ENCODE results near the gene TMPRSS9.
A peak's percentile ranks its signal among the peaks of the same experiment; 100 is the strongest.

Gene TMPRSS9

DNA sequence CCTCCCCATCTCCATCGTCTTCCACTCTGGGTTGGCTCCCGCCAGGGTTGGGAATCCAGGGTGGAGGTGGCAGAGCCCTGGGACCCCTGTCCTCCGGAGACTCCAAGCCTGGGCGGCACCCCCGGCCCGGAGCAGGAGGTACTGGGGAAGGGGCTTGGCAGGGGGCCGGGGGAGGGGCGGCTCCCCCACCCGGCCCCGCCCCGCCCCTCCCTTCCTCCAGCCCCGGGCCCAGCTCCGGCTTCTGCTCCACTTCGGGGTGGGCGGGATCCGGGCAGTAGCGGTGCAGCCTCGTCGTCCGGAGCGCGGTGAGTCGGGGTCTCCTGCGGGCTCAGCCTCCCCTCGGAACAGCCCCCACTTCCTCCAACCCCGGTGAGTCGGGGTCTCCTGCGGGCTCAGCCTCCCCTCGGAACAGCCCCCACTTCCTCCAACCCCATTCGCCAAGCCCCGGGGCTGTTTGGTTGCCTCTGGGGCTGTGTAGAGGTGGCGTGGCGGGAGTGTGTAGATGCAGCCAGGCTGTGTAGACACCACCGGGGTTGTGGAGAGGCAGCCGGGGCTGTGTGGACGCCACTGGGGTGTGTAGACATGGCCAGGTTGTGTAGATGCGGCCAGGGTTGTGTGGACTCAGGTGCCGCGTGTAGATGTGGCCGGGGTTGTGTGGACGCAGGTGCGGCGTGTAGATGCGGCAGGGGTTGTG, at the start of gene TMPRSS9:
Gene TMPRSS9 (plus strand): TSS at position 274 of the 694 bp plus-strand sequence. CDS start 29,521 bp downstream, outside the sequence.
- no peak for DNase-seq

DNA sequence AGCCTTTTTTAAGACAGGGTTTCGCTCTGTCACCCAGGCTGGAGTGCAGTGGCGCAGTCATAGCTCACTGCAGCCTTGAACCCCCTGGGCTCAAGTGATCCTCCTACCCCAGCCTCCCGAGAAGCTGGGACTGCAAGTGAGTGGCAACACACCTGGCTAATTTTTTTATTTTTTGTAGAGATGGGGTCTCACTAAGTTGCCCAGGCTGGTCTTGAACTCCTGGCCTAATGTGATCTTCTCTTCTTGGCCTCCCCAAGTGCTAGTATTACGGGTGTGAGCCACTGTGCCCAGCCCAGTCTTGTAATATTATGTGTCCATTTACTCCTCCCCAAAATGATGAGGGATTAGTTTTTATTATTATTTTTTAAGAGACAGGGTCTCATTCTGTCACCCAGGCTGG, 49.0 kb upstream of the TMPRSS9 start:
- DNase-seq: no peak

DNA sequence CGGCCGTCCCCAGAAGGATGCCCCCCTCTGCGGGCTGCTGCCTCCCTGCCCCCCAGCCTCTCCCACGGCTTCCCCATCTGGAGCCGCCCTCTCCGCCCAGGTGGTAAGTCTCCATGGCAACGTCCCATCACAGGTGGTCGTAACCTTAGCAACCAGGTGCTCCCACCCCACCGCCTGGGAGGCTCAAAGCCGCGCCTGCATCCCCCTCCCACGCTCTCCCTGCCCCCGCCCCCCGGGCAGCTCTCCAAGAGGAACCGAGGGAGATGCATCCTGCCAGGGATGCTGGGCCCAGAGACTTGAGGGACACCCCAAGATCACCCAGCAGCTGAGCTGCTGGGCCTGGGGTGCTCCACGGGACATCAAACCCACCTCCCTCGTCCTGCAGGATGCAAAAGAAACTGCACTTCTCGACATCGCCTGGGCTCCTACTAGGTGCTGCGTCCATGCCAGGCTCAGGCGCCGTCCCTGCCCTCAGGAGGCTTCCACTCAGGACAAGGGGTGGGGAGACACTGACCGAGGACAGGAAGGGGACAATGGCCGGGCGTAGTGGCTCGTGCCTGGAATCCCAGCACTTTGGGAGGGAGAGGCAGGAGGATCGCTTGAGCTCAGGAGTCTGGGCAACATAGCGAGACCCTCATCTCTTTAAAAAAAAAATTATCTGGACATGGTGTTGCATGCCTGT, 47.1 kb upstream of the TMPRSS9 start:
- DNase-seq: no peak

DNA sequence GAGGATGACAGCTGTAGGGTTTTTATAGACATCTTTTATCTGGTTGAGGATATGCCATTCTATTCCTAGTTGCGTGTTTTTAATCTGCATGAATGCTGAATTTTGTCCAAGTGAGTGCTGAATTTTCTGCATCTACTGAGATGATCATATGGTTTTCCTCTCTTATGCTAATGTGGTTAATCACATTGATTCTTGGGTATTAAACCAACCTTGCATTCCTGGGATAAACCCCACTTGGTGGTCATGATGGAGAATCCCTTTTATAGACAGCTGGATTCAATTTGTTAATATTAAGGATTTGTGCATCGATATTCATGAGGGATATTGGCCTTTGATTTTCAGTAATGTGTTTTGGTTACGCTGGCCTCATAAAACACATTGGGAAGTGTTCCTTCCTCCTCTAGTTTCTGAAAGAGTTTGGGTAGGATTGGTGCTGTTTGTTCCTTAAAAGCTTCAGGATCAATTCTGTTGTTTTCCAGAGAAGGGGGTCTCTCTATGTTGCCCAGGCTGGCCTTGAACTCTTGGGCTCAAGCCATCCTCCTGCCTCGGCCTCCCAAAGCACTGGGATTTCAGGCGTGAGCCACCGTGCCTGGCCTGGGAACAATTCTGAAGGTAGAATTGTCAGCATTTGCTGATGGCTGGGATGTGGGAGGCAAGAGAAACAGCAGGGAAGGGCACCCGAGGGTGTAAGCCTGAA, 44.8 kb upstream of the TMPRSS9 start:
- DNase-seq: no peak

DNA sequence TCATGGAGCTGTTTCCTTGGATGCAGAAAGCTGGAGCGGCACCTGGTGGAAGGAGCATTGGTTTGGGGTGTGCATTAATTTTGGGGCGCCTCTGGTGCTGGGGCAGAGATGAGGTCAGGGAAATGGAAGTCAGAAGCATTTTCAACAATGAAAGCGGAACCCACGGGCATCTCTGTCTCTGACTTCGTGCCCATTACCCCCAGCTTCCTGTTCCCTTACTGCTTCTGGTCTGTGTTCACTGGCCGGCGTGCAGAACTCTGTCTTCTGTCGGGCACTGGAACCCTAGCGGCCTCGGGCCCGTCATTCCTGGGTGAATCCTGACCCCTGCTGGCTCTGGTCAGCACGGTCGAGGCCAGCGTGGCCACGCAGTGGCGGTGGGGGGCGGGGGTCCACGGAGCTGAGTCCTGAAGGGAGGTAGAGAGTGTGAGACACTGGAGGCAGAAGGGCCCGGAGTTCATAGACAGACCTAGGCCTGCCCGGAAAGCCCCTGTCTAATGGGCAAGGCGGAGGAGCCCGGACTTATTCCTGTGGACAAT, 44.2 kb upstream of the TMPRSS9 start:
- DNase-seq: peak; percentile 51

DNA sequence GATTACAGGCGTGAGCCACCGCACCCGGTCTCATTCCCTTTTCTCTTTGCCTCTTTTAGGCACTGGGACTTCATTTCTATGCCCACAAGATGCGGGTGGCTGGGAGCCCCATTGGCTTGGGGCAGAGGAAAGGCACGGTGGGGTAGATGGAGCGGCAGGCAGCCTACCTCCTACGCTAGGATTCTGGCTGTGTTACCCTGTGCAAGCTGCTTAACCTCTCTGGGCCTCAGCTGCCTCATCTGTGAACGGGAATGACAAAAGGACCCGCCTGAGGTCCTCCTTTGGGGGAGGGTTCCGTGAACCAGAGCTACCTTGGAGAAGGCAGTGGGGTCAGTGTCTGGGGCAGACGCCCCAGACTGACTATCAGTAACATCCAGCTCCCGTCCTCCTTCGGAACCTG, 42.8 kb upstream of the TMPRSS9 start:
- DNase-seq: no peak

DNA sequence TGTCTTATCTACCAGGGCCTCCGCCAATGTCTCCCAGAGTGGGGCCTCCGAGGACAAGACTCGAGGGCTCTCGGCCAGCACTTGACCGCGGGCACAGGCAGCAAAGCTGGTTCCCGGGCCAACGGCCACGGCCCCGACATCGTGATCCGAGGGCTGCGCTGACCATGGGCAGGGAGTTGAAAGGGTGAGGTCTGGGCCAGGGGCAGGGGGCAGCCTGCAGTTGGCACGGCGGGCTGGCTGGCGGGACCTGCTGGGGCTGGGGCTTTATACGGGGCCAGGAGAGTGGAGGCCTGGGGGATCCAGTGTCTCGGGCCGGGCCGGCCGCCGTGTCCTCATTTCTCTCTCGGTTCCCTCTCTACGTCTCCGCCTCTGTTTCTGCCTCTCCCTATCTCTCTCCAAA, 42.3 kb upstream of the TMPRSS9 start:
- DNase-seq: no peak

DNA sequence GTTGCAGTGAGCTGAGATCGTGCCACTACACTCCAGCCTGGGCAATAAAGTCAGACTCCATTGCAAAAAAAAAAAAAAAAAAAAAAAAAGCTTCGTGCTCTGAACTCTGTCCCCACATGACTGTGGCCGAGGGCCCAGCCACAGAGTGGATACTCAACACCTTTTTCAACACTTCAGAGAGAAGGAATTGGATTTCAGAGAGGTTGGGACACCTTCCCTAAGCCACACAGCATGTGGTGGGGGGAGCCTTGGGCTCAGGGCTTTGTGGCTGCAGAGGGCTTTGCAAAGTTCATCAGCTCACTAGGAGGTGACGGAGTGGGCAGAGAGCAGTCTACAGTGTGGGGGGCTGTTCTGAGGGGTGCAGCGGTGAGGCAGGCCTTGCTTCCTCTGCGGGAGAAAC, 41.1 kb upstream of the TMPRSS9 start:
- DNase-seq: no peak

DNA sequence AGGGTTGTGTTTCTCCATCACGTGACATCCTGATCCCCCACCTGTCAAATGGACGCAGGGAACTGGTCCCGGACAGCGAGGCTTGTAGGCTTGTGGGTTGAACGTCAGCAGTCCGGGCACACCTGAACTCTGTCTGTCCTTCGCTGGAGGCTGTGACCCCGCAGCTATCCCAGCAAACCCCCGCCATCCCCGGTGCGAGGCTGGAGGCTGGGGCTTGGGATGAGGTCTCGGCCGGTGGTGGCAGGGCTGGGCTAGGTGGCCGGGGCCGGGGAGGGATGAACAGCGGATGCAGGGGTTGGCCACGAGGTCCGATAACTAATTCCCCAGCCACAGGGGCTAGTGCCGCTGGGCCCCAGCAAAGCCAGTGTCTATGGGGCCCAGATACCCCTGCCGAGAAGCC, 40.5 kb upstream of the TMPRSS9 start:
- no peak for DNase-seq

DNA sequence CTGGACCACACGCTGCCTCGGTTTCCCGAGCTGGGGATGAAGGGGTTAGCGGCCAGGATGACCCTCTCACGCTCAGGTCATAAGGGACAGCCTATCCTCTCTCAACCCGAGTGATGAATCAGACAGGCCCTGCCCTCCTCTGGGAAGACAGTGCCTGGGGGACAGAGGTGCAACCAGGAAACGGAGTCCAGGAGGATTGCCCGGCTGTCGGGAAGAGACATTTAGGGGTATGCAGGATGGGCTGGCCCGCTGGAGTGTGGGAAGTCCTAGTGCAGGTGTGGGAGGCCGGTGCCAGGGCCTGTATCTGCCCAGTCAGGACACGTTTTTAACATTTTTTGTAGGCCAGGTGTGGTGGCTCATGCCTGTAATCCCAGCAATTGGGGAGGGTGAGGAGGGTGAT, 40.0 kb upstream of the TMPRSS9 start:
- no peak for DNase-seq

DNA sequence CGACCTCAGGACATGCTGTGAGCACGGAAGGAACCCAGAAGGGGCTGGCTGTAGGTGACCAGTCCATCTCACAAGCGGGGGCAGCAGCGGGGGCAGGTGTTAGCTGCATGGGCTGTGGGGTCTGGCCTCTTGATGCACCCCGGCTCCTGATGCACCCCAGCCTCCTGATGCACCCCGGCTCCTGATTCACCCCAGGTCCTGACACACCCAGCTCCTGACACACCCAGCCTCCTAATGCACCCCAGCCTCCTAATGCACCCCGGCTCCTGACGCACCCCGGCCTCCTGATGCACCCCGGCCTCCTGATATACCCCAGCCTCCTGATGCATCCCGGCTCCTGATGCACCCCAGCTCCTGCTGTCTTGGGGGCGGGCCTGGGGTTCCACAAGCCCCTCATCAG, 39.1 kb upstream of the TMPRSS9 start:
- DNase-seq: no peak

DNA sequence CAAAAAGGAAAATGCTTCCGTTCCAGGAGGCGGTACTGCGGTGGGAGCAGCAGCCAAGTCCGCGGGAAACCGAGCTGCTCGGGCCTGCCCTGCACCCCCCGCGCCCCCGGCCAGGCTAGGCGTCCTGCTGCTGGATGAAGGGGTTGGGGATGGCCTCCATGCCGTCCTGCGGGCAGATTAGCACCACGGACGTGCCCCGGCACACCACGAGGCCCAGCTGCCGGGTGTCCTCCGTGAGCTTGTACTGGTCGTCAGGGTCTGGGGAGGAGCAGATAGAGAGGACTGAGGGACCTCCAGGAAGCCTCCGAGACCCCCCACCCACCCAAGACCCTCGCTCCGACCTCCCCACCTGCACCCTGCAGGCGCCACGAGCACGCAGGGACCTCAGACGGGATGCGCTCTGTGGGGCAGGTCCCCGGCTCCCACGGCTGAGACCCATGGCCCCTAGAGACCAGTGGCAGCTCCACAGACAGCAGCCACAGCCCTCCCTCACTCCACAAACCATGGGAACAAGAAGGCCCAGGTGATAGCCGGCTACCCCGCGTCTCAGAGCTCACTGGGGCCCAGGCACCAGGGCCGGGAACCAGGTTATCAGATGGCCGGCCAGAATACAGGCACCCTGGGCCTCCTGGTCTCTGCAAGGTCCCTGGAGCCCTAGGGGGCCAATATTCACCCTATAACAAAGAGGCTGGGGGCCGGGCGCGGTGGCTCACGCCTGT, 38.3 kb upstream of the TMPRSS9 start:
- DNase-seq: no peak

DNA sequence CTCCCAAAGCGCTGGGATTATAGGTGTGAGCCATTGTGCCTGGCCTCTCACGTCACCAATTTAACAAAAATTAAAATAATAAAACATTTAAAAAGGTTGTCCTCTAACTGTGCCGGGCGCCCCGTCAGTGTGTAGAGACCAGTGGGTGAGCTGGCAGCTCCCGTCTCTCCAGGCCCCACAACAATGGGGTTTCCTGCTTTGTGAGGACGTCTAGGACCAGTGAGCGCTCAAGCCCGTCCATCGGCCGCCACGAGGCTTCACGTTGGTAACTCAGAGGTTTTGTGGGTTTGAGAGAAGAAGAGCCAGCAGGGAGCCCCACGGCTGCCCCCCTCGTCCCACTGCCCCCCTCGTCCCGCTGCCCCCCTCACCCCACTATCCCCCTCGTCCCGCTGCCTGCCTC, 36.4 kb upstream of the TMPRSS9 start:
- DNase-seq: no peak

DNA sequence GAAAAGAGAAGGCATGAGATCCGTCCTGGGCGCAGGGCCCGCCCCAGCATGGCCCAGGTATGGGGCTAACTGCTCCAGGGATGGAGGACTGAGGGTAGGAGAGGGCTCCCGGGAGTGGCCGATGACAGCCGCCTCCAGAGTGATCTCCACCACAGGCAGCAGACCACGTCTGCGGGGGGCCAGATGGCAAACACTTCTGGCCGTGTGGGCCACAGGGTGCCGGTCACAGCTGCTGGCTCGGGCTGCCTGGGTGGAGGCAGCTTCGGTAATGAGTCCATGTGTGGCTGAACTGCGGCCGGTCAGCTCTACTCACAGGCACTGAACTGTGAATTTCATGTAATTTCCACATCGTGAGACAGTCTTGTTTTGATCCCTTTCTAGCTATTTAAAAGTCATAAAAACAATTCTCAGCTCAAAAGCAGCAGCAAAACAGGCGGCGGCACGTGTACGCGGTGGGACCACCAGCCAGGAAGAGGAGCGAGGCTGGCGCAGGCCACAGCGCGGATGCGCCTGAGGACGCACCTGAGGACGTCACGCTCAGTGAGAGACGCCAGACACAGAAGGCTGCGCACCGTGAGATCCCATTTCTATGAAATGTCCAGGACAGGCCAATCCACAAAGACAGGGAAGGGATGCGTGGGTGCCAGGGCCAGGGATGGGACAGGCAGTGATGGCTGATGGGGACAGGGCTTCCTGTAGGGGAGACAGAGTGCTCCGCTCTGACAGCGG, 35.7 kb upstream of the TMPRSS9 start:
- no peak for DNase-seq

DNA sequence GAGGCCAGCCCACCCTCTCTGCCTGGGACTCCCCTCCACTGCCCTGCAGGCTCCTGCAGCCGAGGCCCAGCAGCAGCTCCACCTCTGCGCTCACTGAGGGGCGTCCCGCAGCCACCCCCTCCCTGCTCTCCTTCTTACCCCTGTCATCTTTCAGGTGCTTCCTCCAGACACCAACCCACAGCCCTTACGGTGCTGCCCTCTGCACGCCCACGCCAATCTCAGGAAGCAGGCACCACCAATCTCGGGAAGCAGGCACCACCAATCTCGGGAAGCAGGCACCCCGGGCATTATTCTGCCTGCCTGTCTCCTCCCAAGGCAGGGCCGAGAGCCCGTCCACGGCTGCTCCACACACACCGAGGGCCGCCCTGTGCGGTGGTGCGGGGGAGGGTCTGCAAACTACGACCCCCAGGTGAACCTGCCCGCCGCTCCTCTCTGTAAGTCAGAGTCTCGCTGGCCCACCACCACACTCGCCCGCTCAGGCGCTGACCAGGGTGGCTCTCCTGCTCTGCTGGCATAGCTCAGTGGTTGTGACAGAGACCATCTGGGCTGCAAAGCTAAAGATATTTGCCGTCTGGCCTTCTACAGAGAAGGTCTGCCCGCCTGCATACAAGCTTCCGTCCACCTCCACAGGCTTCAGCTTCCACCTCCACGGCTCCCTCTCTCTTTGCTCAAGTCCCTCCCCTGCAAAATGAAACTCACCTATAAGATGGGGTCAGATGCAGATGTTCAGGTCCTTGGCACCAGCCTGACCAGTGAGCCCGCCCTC, 34.6 kb upstream of the TMPRSS9 start:
- no peak for DNase-seq

DNA sequence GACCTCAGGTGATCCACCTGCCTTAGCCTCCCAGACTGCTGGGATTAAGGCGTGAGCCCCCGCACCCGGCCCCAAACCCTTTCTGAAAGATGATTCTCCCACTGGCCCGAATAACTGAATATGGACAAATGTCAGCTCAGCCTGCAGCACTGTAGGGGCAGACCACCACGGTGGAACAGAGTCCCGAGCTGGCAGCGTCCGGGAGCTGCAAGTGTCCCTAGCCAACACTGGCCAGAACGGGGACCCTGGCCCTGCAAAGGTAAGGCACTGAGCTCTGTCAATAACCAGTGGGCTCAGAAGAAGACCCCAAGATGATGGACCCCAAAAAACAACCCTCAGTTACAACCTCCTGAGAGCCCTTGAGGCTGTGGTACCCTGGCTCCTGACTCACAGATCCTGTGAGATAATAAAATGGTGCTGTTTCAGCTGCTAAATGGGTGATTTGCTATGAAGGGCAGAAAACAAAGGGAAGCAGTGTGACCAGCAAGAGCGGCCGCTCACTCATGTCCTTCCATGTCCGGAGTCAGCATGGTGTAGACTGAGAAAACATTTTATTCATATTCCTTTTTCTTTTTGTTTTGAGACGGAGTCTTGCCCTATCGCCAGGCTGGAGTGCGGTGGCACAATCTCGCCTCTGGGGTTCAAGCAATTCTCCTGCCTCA, 33.2 kb upstream of the TMPRSS9 start:
- no peak for DNase-seq

DNA sequence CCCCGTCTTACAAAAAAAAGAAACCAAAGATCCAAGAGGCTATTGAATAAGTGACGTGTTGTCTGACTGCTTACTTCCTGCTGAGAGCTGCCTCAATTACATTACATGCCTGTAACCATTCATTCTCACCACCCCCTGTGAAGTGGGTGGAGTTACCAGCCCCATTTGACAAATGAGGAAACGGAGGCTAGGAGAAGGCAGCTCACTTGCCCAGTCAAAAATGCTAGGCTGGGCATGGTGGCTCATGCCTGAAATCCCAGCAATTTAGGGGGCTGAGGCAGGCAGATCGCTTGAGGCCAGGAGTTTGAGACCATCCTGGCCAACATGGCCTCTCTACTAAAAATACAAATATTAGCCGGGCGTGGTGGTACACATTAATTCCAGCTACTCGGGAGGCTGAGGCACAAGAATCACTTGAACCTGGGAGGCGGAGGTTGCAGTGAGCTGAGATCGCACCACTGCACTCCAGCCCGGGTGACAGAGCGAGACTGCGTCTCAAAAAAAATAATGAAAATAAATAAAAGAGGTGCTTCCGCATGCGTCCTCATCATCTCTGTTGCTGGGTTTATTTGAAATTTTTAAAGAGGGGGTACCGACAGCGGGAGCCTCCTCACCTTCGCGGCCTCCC, 32.2 kb upstream of the TMPRSS9 start:
- DNase-seq: peak; percentile 51

DNA sequence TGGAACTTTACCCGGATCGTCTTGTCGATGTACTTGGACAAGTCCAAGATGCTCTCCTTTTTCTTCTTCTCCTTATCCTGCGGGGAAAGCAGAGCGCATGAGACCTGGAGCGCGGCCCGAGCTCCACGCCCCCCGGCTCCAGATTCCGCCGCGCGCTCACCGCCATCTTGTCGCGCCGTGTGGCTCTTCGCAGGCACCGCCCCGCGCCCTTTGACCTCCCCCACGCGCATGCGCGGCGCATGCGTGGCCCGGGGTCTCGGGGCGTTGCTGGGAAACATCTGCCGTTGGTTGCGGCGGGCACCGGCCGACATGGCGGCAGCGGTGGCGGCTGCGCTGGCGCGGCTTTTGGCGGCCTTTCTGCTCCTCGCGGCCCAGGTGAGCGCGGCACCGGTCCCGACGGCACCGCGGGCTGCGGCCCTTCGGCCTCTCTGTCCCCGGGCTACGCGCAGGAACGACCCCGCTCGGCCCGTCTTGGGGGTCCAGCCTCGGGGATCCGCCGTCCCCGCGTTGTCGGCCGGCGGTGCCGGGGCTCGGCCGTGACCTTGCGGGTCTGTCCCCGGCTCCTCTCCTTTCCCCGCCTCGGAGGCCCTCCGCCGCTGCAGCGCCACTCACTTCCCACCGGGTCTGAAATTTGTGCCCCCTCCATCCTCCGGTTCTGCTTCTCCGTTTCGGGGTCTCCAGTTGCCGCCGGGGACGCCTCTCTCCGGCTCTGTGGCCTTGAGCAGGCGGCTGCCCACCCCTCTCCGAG, 31.5 kb upstream of the TMPRSS9 start, which contains the start of the genes LSM7 and SPPL2B:
Gene LSM7 (minus strand): TSS at position 186 of the 748 bp plus-strand sequence. CDS start 20 bp downstream, at position 166.
Gene SPPL2B (plus strand): TSS at position 284 of the 748 bp plus-strand sequence. CDS start 26 bp downstream, at position 310.
- DNase-seq: peak; percentile 89

DNA sequence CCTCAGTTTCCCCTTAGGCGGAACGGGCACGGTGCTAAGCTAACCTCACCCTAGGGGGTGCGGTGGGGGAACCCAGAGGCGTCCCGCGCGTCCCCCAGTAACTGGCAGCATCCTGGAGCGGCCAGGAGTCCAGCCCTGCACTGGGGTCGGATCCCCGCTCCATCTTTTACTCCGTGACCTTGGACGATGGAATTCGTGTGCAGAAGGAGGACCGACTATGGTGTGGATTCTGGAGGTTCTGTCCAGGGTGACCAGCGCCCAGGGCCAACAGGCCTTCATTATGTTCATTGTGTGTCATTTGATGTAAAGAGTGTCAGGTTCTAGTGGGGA, 31.0 kb upstream of the TMPRSS9 start:
- DNase-seq: no peak

DNA sequence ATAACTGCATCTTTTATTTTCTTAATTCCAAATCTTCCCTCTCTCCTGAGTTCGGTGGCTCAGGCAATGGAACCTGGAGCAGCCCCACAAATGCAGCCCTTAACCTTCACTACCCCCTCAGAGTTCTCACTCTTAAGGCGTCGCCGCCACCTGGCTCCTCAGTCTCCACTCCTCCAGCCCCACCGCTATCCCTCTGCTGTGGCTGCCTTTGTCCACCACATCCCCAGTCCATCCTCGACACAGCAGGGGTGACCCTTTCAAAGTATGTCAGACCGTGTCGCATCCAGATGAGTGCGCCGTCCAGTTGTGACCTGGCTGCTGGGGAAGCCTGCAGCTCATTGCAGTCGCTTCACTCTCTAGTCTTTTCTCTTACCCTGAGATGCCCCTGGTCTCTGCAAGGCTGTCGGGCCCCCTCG, 30.6 kb upstream of the TMPRSS9 start:
- DNase-seq: peak; percentile 18
